IMR-90 (cell line): ENCODE results near the gene POMT1. TPM values are rescaled to one million over a fixed set of nuclear protein-coding genes. Genes with fewer than 3 reads are reported as not detected.

Experiments used
- ATAC-seq: fragments of 200-7000 bp; cut with Tn5 transposase; 2 replicates; pipeline ENCODE4 v1.9.1; 2020; ENCODE audit warnings: low read depth, mild to moderate bottlenecking, moderate library complexity
- BruUV-seq: library from RNA; stranded (reverse); fragments of 400-500 nt; replicated peaks from 2 replicates; lab custom pipeline; 2021; lab: Mats Ljungman, UMichigan
- CTCF ChIA-PET: fragments of 300-600 bp; formaldehyde crosslinking; extraction: SDS; loops from one replicate; lab custom pipeline; 2021; ENCODE audit warnings: antibody characterized with exemption; lab: Yijun Ruan, JAX
- POLR2A ChIA-PET: fragments of 300-600 bp; sonication (Branson Sonifier 250); formaldehyde crosslinking; loops from one replicate; lab custom pipeline; 2022; ENCODE audit warnings: antibody characterized with exemption; ENCODE audit not compliant: unreplicated experiment; lab: Charles Lee
- DNase-seq: peaks from one replicate; pipeline ENCODE4 v3.0.0; 2013
- H2AFZ ChIP-seq: replicated peaks from 2 replicates; pipeline ENCODE3; 2013; ENCODE audit warnings: low read length, mild to moderate bottlenecking; ENCODE audit not compliant: poor library complexity
- H2AK5ac ChIP-seq: 2 replicates; pipeline ENCODE4 v1.6.1; 2013; ENCODE audit warnings: low read depth, low read length, inconsistent platforms
- H2AK9ac ChIP-seq: replicated peaks from 2 replicates; pipeline ENCODE3; 2013; ENCODE audit warnings: mild to moderate bottlenecking, low read depth, low read length, moderate library complexity; ENCODE audit not compliant: poor library complexity
- H2BK120ac ChIP-seq: 2 replicates; pipeline ENCODE4 v1.6.1; 2013; ENCODE audit warnings: low read depth, low read length, inconsistent platforms
- H2BK15ac ChIP-seq: 3 replicates; pipeline ENCODE4 v1.6.1; 2013; ENCODE audit warnings: low read depth, low read length, inconsistent platforms
- H2BK20ac ChIP-seq: 2 replicates; pipeline ENCODE4 v1.6.1; 2013; ENCODE audit warnings: low read depth, mild to moderate bottlenecking, inconsistent platforms, low read length, moderate library complexity
- H2BK5ac ChIP-seq: 2 replicates; pipeline ENCODE4 v1.6.1; 2013; ENCODE audit warnings: mild to moderate bottlenecking, low read depth, low read length, inconsistent platforms; ENCODE audit not compliant: poor library complexity, severe bottlenecking
- H3K14ac ChIP-seq: replicated peaks from 2 replicates; pipeline ENCODE4 v1.6.1; 2013; ENCODE audit warnings: low read depth, low read length, inconsistent platforms
- H3K18ac ChIP-seq: 2 replicates; pipeline ENCODE4 v1.6.1; 2013; ENCODE audit warnings: low read depth, low read length, control low read depth
- H3K23ac ChIP-seq: 2 replicates; pipeline ENCODE4 v1.6.1; 2013; ENCODE audit warnings: low read depth, low read length, inconsistent platforms
- H3K27ac ChIP-seq: 2 replicates; pipeline ENCODE4 v1.5.1; 2013; ENCODE audit warnings: mild to moderate bottlenecking, control low read depth, low read length; ENCODE audit not compliant: insufficient read depth
- H3K27me3 ChIP-seq: 2 replicates; pipeline ENCODE4 v1.6.1; 2013; ENCODE audit warnings: low read length; ENCODE audit not compliant: control insufficient read depth, insufficient read depth
- H3K36me3 ChIP-seq: 2 replicates; pipeline ENCODE4 v1.6.1; 2013; ENCODE audit warnings: low read length, mixed read lengths; ENCODE audit not compliant: control insufficient read depth, insufficient read depth
- H3K4ac ChIP-seq: 2 replicates; pipeline ENCODE4 v1.6.1; 2013; ENCODE audit warnings: low read depth, low read length, inconsistent platforms
- H3K4me1 ChIP-seq: 2 replicates; pipeline ENCODE4 v1.6.1; 2013; ENCODE audit warnings: low read length, mixed read lengths; ENCODE audit not compliant: control insufficient read depth, insufficient read depth
- H3K4me2 ChIP-seq: 2 replicates; pipeline ENCODE4 v1.6.1; 2013; ENCODE audit warnings: low read depth, mild to moderate bottlenecking, control low read depth, low read length, moderate library complexity
- H3K4me3 ChIP-seq: 2 replicates; pipeline ENCODE4 v1.5.1; 2013; ENCODE audit warnings: low read depth, mild to moderate bottlenecking, control low read depth, low read length, moderate library complexity; ENCODE audit not compliant: insufficient read depth
- H3K56ac ChIP-seq: 2 replicates; pipeline ENCODE4 v1.6.1; 2013; ENCODE audit warnings: low read length, inconsistent platforms; ENCODE audit not compliant: insufficient read depth; ENCODE audit errors: extremely low read depth
- H3K79me1 ChIP-seq, 2 experiments: 2 replicates each; pipeline ENCODE4 v1.6.1; 2013; ENCODE audit warnings: low read length in 2 of 2, inconsistent platforms in 1 of 2, low read depth in 1 of 2
- H3K9ac ChIP-seq: 2 replicates; pipeline ENCODE4 v1.6.1; 2013; ENCODE audit warnings: low read depth, low read length, control low read depth
- H3K9me1 ChIP-seq: 2 replicates; pipeline ENCODE4 v1.6.1; 2013; ENCODE audit warnings: low read length, inconsistent platforms; ENCODE audit not compliant: insufficient read depth
- H3K9me3 ChIP-seq: 2 replicates; pipeline ENCODE4 v1.6.1; 2013; ENCODE audit warnings: low read length; ENCODE audit not compliant: control insufficient read depth, insufficient read depth
- H4K20me1 ChIP-seq: 2 replicates; pipeline ENCODE4 v1.6.1; 2013; ENCODE audit warnings: low read length, inconsistent platforms; ENCODE audit not compliant: insufficient read depth
- H4K5ac ChIP-seq: 2 replicates; pipeline ENCODE4 v1.6.1; 2013; ENCODE audit warnings: mild to moderate bottlenecking, low read depth, low read length, control low read depth
- H4K8ac ChIP-seq, 2 experiments: 2 replicates each; pipeline ENCODE4 v1.6.1; 2013; ENCODE audit warnings: low read depth in 2 of 2, low read length in 2 of 2, control low read depth in 1 of 2, inconsistent platforms in 1 of 2
- H4K91ac ChIP-seq: 2 replicates; pipeline ENCODE4 v1.6.1; 2013; ENCODE audit warnings: low read depth, low read length, inconsistent platforms; ENCODE audit not compliant: insufficient read depth
- BHLHE40 ChIP-seq: fragments of 150-350 bp; IDR thresholded peaks from 2 replicates; pipeline ENCODE4 v1.6.1; 2016; ENCODE audit warnings: mild to moderate bottlenecking, low read depth, low read length
- CEBPB ChIP-seq: IDR thresholded peaks from 2 replicates; pipeline ENCODE4 v1.6.1; 2012; ENCODE audit warnings: low read depth, low read length, improper control_type of control experiment
- CHD1 ChIP-seq: IDR thresholded peaks from 2 replicates; pipeline ENCODE4 v1.6.1; 2012; ENCODE audit warnings: low read depth, low read length, improper control_type of control experiment
- FOS ChIP-seq: fragments of 150-350 bp; IDR thresholded peaks from 2 replicates; pipeline ENCODE4 v1.6.1; 2016; ENCODE audit warnings: low read depth, low read length
- MAFK ChIP-seq: IDR thresholded peaks from 2 replicates; pipeline ENCODE4 v1.6.1; 2012; ENCODE audit warnings: low read depth, low read length, improper control_type of control experiment
- MAZ ChIP-seq: IDR thresholded peaks from 2 replicates; pipeline ENCODE4 v1.6.1; 2012; ENCODE audit warnings: low read depth, mild to moderate bottlenecking, low read length, improper control_type of control experiment, moderate library complexity, borderline replicate concordance
- MXI1 ChIP-seq: IDR thresholded peaks from 2 replicates; pipeline ENCODE4 v1.6.1; 2012; ENCODE audit warnings: low read depth, mild to moderate bottlenecking, low read length, moderate library complexity, borderline replicate concordance
- NFE2L2 ChIP-seq: fragments of 150-350 bp; IDR thresholded peaks from 2 replicates; pipeline ENCODE4 v1.6.1; 2016; ENCODE audit warnings: low read depth, mild to moderate bottlenecking, low read length
- RAD21 ChIP-seq: IDR thresholded peaks from 2 replicates; pipeline ENCODE4 v1.6.1; 2012; ENCODE audit warnings: low read length, improper control_type of control experiment
- RCOR1 ChIP-seq: IDR thresholded peaks from 2 replicates; pipeline ENCODE4 v1.6.1; 2012; ENCODE audit warnings: mild to moderate bottlenecking, low read length, improper control_type of control experiment; ENCODE audit not compliant: insufficient replicate concordance
- RFX5 ChIP-seq: IDR thresholded peaks from 2 replicates; pipeline ENCODE4 v1.8.0; 2012; ENCODE audit warnings: low read depth, mild to moderate bottlenecking, low read length, moderate library complexity
- SMC3 ChIP-seq: fragments of 150-350 bp; IDR thresholded peaks from 2 replicates; pipeline ENCODE4 v1.6.1; 2016; ENCODE audit warnings: low read depth, mild to moderate bottlenecking, antibody characterized with exemption, low read length, moderate library complexity
- WGBS, 2 experiments: methylation state at CpG; one replicate each; pipeline versions ENCODE4 v1.1.5 to v1.1.7; 2013; ENCODE audit warnings: missing lambda C conversion rate in 2 of 2; ENCODE audit not compliant: insufficient read length in 1 of 2; ENCODE audit errors: extremely low coverage in 2 of 2; 5-methylcytosine and 5-hydroxymethylcytosine counted together
- dilution Hi-C: fragments of 300-500 bp; cut with HindIII; formaldehyde crosslinking; loops from one replicate; pipeline ENCODE4 v1.14.3; 2018; ENCODE audit warnings: low sequenced_read_pairs; ENCODE audit not compliant: unreplicated experiment
- in situ Hi-C: fragments of 300-500 bp; cut with MboI; formaldehyde crosslinking; loops from 3 replicates; pipeline ENCODE4 v1.14.3; 2019; ENCODE audit warnings: low sequenced_read_pairs, inconsistent platforms, mixed read lengths
- intact Hi-C: fragments of 100-400 bp; cut with micrococcal nuclease; formaldehyde crosslinking; loops from 2 replicates; pipeline ENCODE4 v1.10.0; 2022
- polyA plus RNA-seq, 3 experiments: library from polyadenylated mRNA; depleted of rRNA; stranded (reverse); fragments of >200 nt; gene quantifications; 2 replicates each; pipeline ENCODE4 v1.2.3, GENCODE V29; 2012; ENCODE audit warnings: low replicate concordance in 1 of 3
- total RNA-seq: library from RNA; depleted of rRNA; stranded (reverse); fragments of >200 nt; gene quantifications from 2 replicates; pipeline ENCODE4 v1.2.3, GENCODE V29; 2012
- TF ChIP-seq, protein P1 (sequence below): fragments of 150-350 bp; IDR thresholded peaks from 2 replicates; pipeline ENCODE4 v1.6.1; 2017; ENCODE audit warnings: mild to moderate bottlenecking, antibody characterized with exemption, low read length, low read depth
- TF ChIP-seq, protein P2 (sequence below): conservative IDR thresholded peaks from 2 replicates; pipeline ENCODE4 v1.5.1; 2012; ENCODE audit warnings: mild to moderate bottlenecking, low read depth, low read length, improper control_type of control experiment
- TF ChIP-seq, protein P3 (sequence below): fragments of 150-350 bp; IDR thresholded peaks from 2 replicates; pipeline ENCODE4 v1.6.1; 2016; ENCODE audit warnings: low read depth, mild to moderate bottlenecking, low read length, moderate library complexity, borderline replicate concordance

POMT1 gene
- total and polyA plus RNA-seq, 2 of the 4 experiments (the other 2 are of a cell fraction), result 24.2 to 36.5 TPM

DNA sequence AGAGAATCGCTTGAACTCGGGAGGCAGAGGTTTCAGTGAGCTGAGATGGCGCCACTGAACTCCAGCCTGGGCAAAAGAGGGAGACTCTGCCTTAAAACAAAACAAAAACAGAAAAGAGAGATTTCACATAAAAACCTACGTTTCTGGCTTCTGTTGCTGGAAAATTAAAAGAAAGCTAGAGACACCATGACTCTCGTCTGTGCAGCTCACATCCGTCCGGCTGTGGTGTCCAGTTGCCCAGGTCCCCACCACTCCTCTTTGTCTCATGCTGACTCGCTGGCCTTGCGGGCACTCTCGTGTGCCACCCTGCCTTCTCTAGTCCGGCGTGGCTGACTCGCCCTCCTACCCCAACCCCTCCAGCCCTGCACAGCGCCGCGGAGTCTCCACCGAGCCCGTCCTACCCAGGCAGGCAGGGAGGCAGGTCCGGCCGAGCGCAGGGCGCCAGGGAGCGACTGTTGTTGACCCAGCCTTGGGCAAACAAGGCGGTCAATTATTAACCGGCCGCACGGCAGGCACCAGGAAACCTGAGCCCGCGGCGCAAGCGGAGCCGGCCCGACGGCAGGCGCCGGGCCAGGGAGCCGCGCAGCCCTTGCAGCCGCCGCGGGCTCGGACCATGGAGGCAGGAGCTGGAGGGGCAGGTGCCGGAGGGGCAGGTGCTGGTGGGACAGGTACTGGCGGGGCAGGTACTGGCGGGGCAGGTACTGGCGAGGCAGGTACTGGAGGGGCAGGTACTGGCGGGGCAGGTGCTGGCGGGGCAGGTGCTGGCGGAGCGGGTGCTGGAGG lies 42.5 kb downstream of the POMT1 start, which contains the start of gene PRRT1B:
TSS of gene PRRT1B (plus strand) at position 521 of the 783 bp plus-strand sequence. CDS start at position 614, 93 bp downstream.
- H3K4ac ChIP-seq, result no peak within 1 kb of the TSS
- in situ Hi-C loops, result no loop called here
- no peak within 1 kb of the TSS for H3K14ac ChIP-seq
- H3K27ac ChIP-seq, result no peak within 1 kb of the TSS
- H3K4me1 ChIP-seq, result peaks cover 4% of the 10 kb centered on the region; the same call in 1 of the 2 replicates
- intact Hi-C loops, result no loop called here
- 16% methylated on average over 22 of the region's 50 CpGs; no CpG with 5 or more reads in 1 of the 2 experiments for WGBS, 2 experiments
- no peaks in the 10 kb centered on the region for H3K79me1 ChIP-seq
- POLR2A ChIA-PET, result no interaction called here
- no peak within 1 kb of the TSS for H2BK15ac ChIP-seq
- H2BK5ac ChIP-seq, result no peak within 1 kb of the TSS
- H2AFZ ChIP-seq, result peak within 1 kb of the TSS; percentile 70
- no peak within 1 kb of the TSS for H3K9ac ChIP-seq
- peaks cover 46% of the 10 kb centered on the region for H3K27me3 ChIP-seq
- no peak within 1 kb of the TSS for H2AK9ac ChIP-seq
- CTCF ChIA-PET, result no interaction called here
- no peak within 1 kb of the TSS for H4K8ac ChIP-seq
- no TSS peak for BruUV-seq
- H3K56ac ChIP-seq, result no peak within 1 kb of the TSS
- no peak within 1 kb of the TSS for H3K4me3 ChIP-seq
- H4K91ac ChIP-seq, result no peak within 1 kb of the TSS
- no peak within 1 kb of the TSS for H2AK5ac ChIP-seq
- no peak within 1 kb of the TSS for H4K5ac ChIP-seq
- H3K4me2 ChIP-seq, result no peak within 1 kb of the TSS; the same call in 1 of the 2 replicates
- peaks cover 32% of the 10 kb centered on the region for H3K9me3 ChIP-seq
- H3K23ac ChIP-seq, result no peak within 1 kb of the TSS; the same call in 1 of the 2 replicates
- dilution Hi-C loops, result no loop called here
- no peak within 1 kb of the TSS for H2BK20ac ChIP-seq
- DNase-seq, result no peak
- H4K20me1 ChIP-seq, result no peaks in the 10 kb centered on the region
- no peak within 1 kb of the TSS for H3K18ac ChIP-seq
- ATAC-seq, result peak; percentile 18; the same call in 1 of the 2 replicates
- no peak within 1 kb of the TSS for H2BK120ac ChIP-seq
- H3K9me1 ChIP-seq, result no peaks in the 10 kb centered on the region
- no peaks in the 10 kb centered on the region for H3K36me3 ChIP-seq
- TF ChIP-seq NFE2L2 (no peak), FOS (no peak), BHLHE40 (no peak), CEBPB (no peak), RAD21 (no peak), MAZ (no peak), SMC3 (no peak), RFX5 (no peak), MAFK (no peak), MXI1 (no peak), RCOR1 (no peak), CHD1 (no peak)
- TF ChIP-seq, protein P1, sequence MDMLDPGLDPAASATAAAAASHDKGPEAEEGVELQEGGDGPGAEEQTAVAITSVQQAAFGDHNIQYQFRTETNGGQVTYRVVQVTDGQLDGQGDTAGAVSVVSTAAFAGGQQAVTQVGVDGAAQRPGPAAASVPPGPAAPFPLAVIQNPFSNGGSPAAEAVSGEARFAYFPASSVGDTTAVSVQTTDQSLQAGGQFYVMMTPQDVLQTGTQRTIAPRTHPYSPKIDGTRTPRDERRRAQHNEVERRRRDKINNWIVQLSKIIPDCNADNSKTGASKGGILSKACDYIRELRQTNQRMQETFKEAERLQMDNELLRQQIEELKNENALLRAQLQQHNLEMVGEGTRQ, result no peak
- TF ChIP-seq, protein P2, sequence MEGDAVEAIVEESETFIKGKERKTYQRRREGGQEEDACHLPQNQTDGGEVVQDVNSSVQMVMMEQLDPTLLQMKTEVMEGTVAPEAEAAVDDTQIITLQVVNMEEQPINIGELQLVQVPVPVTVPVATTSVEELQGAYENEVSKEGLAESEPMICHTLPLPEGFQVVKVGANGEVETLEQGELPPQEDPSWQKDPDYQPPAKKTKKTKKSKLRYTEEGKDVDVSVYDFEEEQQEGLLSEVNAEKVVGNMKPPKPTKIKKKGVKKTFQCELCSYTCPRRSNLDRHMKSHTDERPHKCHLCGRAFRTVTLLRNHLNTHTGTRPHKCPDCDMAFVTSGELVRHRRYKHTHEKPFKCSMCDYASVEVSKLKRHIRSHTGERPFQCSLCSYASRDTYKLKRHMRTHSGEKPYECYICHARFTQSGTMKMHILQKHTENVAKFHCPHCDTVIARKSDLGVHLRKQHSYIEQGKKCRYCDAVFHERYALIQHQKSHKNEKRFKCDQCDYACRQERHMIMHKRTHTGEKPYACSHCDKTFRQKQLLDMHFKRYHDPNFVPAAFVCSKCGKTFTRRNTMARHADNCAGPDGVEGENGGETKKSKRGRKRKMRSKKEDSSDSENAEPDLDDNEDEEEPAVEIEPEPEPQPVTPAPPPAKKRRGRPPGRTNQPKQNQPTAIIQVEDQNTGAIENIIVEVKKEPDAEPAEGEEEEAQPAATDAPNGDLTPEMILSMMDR, result no peak
- TF ChIP-seq, protein P3, sequence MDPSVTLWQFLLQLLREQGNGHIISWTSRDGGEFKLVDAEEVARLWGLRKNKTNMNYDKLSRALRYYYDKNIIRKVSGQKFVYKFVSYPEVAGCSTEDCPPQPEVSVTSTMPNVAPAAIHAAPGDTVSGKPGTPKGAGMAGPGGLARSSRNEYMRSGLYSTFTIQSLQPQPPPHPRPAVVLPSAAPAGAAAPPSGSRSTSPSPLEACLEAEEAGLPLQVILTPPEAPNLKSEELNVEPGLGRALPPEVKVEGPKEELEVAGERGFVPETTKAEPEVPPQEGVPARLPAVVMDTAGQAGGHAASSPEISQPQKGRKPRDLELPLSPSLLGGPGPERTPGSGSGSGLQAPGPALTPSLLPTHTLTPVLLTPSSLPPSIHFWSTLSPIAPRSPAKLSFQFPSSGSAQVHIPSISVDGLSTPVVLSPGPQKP, result no peak
